Bronchial epithelial cell (primary cell): ENCODE measurements around the gene LPGAT1. TPM values are rescaled to one million over a fixed set of nuclear protein-coding genes. Genes with fewer than 3 reads are reported as not detected.

ENCODE experiments used
- DNase-seq: peaks from one replicate; pipeline ENCODE4 v3.0.0-alpha.2; 2010; ENCODE audit warnings: low read depth
- FAIRE-seq: peaks from 2 replicates; lab custom pipeline; 2011; peaks lifted over from hg19 to GRCh38; lab: Jason Lieb, UNC
- H3K27me3 ChIP-seq: 2 replicates; pipeline ENCODE4 v1.5.1; 2011; ENCODE audit warnings: low read length; ENCODE audit not compliant: control insufficient read depth, insufficient read depth
- H3K36me3 ChIP-seq: 2 replicates; pipeline ENCODE4 v1.5.1; 2011; ENCODE audit warnings: low read length; ENCODE audit not compliant: control insufficient read depth, insufficient read depth
- H3K4me3 ChIP-seq: 2 replicates; pipeline ENCODE4 v1.5.1; 2011; ENCODE audit warnings: mild to moderate bottlenecking, low read depth, low read length, control low read depth
- CTCF ChIP-seq: IDR thresholded peaks from 2 replicates; pipeline ENCODE4 v1.5.1; 2011; ENCODE audit warnings: mild to moderate bottlenecking, moderate library complexity, low read length, control low read depth, inconsistent platforms; ENCODE audit not compliant: insufficient read depth, severe bottlenecking
- total RNA-seq: library from RNA; depleted of rRNA; stranded (reverse); fragments of >200 nt; gene quantifications from 2 replicates; pipeline ENCODE4 v1.2.1, GENCODE V29; 2014

Gene LPGAT1
- total RNA-seq, 1 donor from 2014 or later = 27.1 TPM

GRCh38 chr1:211870156-211870555 lies 39.6 kb upstream of the LPGAT1 start:
- TF ChIP-seq CTCF = no peak
- DNase-seq (no peak), FAIRE-seq (no peak)
- Histone ChIP-seq H3K27me3 (no peaks in the 10 kb centered on the region), H3K36me3 (no peaks in the 10 kb centered on the region), H3K4me3 (no peak overlapping the region)

- no peak overlapping the region for H3K4me3 ChIP-seq
- FAIRE-seq (no peak), DNase-seq (no peak)
- no peak for TF ChIP-seq CTCF
- no peaks in the 10 kb centered on the region for H3K27me3 ChIP-seq
- no peaks in the 10 kb centered on the region for H3K36me3 ChIP-seq
These were observed 34.6 kb upstream of the LPGAT1 start for GRCh38 chr1:211865180-211865579.

- FAIRE-seq (no peak), DNase-seq (no peak)
- Histone ChIP-seq H3K4me3 (no peak overlapping the region), H3K36me3 (no peaks in the 10 kb centered on the region), H3K27me3 (no peaks in the 10 kb centered on the region)
- no peak for TF ChIP-seq CTCF
These were observed 28.8 kb upstream of the LPGAT1 start for GRCh38 chr1:211859405-211859804.

GRCh38 chr1:211851174-211851573 lies 20.6 kb upstream of the LPGAT1 start:
- TF ChIP-seq CTCF = no peak
- Histone ChIP-seq H3K27me3 (no peaks in the 10 kb centered on the region), H3K4me3 (no peak overlapping the region), H3K36me3 (no peaks in the 10 kb centered on the region)
- DNase-seq (no peak), FAIRE-seq (no peak)

- FAIRE-seq = no peak
- no peak overlapping the region for H3K4me3 ChIP-seq
These were observed 13.1 kb upstream of the LPGAT1 start for GRCh38 chr1:211843507-211844298.

More at GRCh38 chr1:211843507-211844298, 13.1 kb upstream of the LPGAT1 start:
- H3K36me3 ChIP-seq = no peaks in the 10 kb centered on the region
- no peaks in the 10 kb centered on the region for H3K27me3 ChIP-seq
- no peak for TF ChIP-seq CTCF
- peak; percentile 53 for DNase-seq
